SK-N-SH (cell line): ENCODE data around the gene NUMB. TPM values are rescaled to one million over a fixed set of nuclear protein-coding genes. Genes with fewer than 3 reads are reported as not detected.

Source experiments
- CTCF ChIA-PET: fragments of 300-600, 350-600 bp; formaldehyde crosslinking; extraction: SDS; loops from one replicate; lab custom pipeline; 2021; lab: Yijun Ruan, JAX
- POLR2A ChIA-PET: fragments of 350-600 bp; sonication (Branson Sonifier 250); formaldehyde crosslinking; extraction: SDS; loops from one replicate; lab custom pipeline; 2020; ENCODE audit warnings: antibody characterized with exemption, inconsistent platforms; lab: Yijun Ruan, JAX
- DNase-seq: peaks from one replicate; pipeline ENCODE4 v3.0.0; 2012
- H2AFZ ChIP-seq: fragments of 200-600 bp; sonication (generic); 2 replicates; pipeline ENCODE4 v1.8.1; 2016; ENCODE audit warnings: antibody characterized with exemption, mild to moderate bottlenecking, low read depth
- H3F3A ChIP-seq: fragments of 200-600 bp; sonication (generic); replicated peaks from 2 replicates; pipeline ENCODE3; 2016; ENCODE audit warnings: antibody characterized with exemption, mild to moderate bottlenecking; ENCODE audit not compliant: insufficient read depth
- H3K27ac ChIP-seq, 2 experiments: fragments of 200-500 bp in 1 of 2; fragments of 200-600 bp in 1 of 2; sonication (Bioruptor generic) in 1 of 2; sonication (generic), shearing (Covaris generic) in 1 of 2; 2 replicates each; pipeline versions ENCODE4 v1.5.1 to v1.6.1; 2014 to 2016; ENCODE audit warnings: low read depth in 2 of 2, inconsistent platforms in 1 of 2, low read length in 1 of 2, mild to moderate bottlenecking in 1 of 2, mixed read lengths in 1 of 2
- H3K27me3 ChIP-seq: fragments of 200-600 bp; sonication (generic), shearing (Covaris generic); 2 replicates; pipeline ENCODE4 v1.6.1; 2016; ENCODE audit warnings: mixed run types; ENCODE audit not compliant: insufficient read depth
- H3K36me3 ChIP-seq, 2 experiments: fragments of 200-500 bp in 1 of 2; fragments of 200-600 bp in 1 of 2; sonication (Bioruptor generic) in 1 of 2; sonication (generic) in 1 of 2; replicated peaks in 1 of 2; 2 replicates each; pipeline versions ENCODE3 to v1.5.1; 2014 to 2016; ENCODE audit warnings: low read length in 1 of 2, mild to moderate bottlenecking in 1 of 2; ENCODE audit not compliant: insufficient read depth in 2 of 2, control insufficient read depth in 1 of 2
- H3K4me1 ChIP-seq, 2 experiments: fragments of 200-500 bp in 1 of 2; fragments of 200-600 bp in 1 of 2; sonication (Bioruptor generic) in 1 of 2; sonication (generic), shearing (Covaris generic) in 1 of 2; 2 replicates each; pipeline versions ENCODE4 v1.5.1 to v1.6.1; 2014 to 2016; ENCODE audit warnings: low read depth in 1 of 2, low read length in 1 of 2, mixed run types in 1 of 2; ENCODE audit not compliant: insufficient read depth in 2 of 2, control insufficient read depth in 1 of 2
- H3K4me2 ChIP-seq: fragments of 200-600 bp; sonication (generic), shearing (Covaris generic); 2 replicates; pipeline ENCODE4 v1.6.1; 2017; ENCODE audit warnings: mixed run types
- H3K4me3 ChIP-seq, 2 experiments: fragments of 200-500 bp in 1 of 2; fragments of 200-600 bp in 1 of 2; sonication (Bioruptor generic) in 1 of 2; sonication (generic), shearing (Covaris generic) in 1 of 2; 2 replicates each; pipeline versions ENCODE4 v1.5.1 to v1.8.1; 2014 to 2016; ENCODE audit warnings: low read depth in 2 of 2, inconsistent platforms in 1 of 2, low read length in 1 of 2, mild to moderate bottlenecking in 1 of 2, mixed read lengths in 1 of 2, moderate library complexity in 1 of 2
- H3K79me2 ChIP-seq: fragments of 200-600 bp; sonication (generic); 2 replicates; pipeline ENCODE4 v1.8.1; 2017; ENCODE audit warnings: mild to moderate bottlenecking; ENCODE audit not compliant: insufficient read depth
- H3K9ac ChIP-seq: fragments of 200-600 bp; sonication (generic); 2 replicates; pipeline ENCODE4 v1.6.1; 2017; ENCODE audit warnings: mixed run types
- H3K9me2 ChIP-seq: fragments of 200-600 bp; sonication (generic); 2 replicates; pipeline ENCODE4 v1.6.1; 2017; ENCODE audit warnings: mixed run types
- H3K9me3 ChIP-seq: fragments of 200-600 bp; sonication (generic); 2 replicates; pipeline ENCODE4 v1.6.1; 2017; ENCODE audit warnings: mixed run types, mild to moderate bottlenecking, moderate library complexity
- H4K20me1 ChIP-seq: fragments of 200-600 bp; sonication (generic); 2 replicates; pipeline ENCODE4 v1.6.1; 2017; ENCODE audit warnings: mild to moderate bottlenecking, mixed run types; ENCODE audit not compliant: insufficient read depth
- CHD2 ChIP-seq: fragments of 150-350 bp; IDR thresholded peaks from 2 replicates; pipeline ENCODE4 v1.6.1; 2018; ENCODE audit warnings: low read length; ENCODE audit not compliant: partially characterized antibody
- CTCF ChIP-seq: fragments of 200-600 bp; sonication (generic); IDR thresholded peaks from 2 replicates; pipeline ENCODE4 v1.6.1; 2017; ENCODE audit warnings: antibody characterized with exemption, mild to moderate bottlenecking, moderate library complexity
- EP300 ChIP-seq, 2 experiments: IDR thresholded peaks; 2 replicates each; pipeline versions ENCODE4 v1.4.0 to v1.6.1; 2012; ENCODE audit warnings: borderline replicate concordance in 1 of 2, low read depth in 1 of 2, low read length in 1 of 2
- EZH2phosphoT487 ChIP-seq: fragments of 200-600 bp; sonication (generic); IDR thresholded peaks from 2 replicates; pipeline ENCODE4 v1.6.1; 2017; ENCODE audit warnings: low read depth, mixed run types, mild to moderate bottlenecking, antibody characterized with exemption, moderate library complexity, borderline replicate concordance
- FOXM1 ChIP-seq: IDR thresholded peaks from 2 replicates; pipeline ENCODE4 v1.4.0; 2012; ENCODE audit warnings: low read depth, mild to moderate bottlenecking
- GABPA ChIP-seq: IDR thresholded peaks from 2 replicates; pipeline ENCODE4 v1.4.0; 2012; ENCODE audit warnings: low read depth, mild to moderate bottlenecking
- IRF3 ChIP-seq: fragments of 150-350 bp; IDR thresholded peaks from 2 replicates; pipeline ENCODE4 v1.6.1; 2016; ENCODE audit warnings: mild to moderate bottlenecking, low read depth, low read length
- MAX ChIP-seq: IDR thresholded peaks from 2 replicates; pipeline ENCODE4 v1.4.0; 2012; ENCODE audit warnings: low read depth
- MXI1 ChIP-seq: IDR thresholded peaks from 2 replicates; pipeline ENCODE4 v1.6.1; 2012; ENCODE audit warnings: mild to moderate bottlenecking, low read depth, low read length, improper control_type of control experiment
- NFIC ChIP-seq: IDR thresholded peaks from 2 replicates; pipeline ENCODE4 v1.4.0; 2012; ENCODE audit warnings: borderline replicate concordance
- PBX3 ChIP-seq: IDR thresholded peaks from 2 replicates; pipeline ENCODE4; 2012
- RAD21 ChIP-seq: IDR thresholded peaks from 2 replicates; pipeline ENCODE4 v1.6.1; 2012; ENCODE audit warnings: mild to moderate bottlenecking, low read length
- RCOR1 ChIP-seq: fragments of 150-350 bp; IDR thresholded peaks from 2 replicates; pipeline ENCODE4 v1.6.1; 2017; ENCODE audit warnings: antibody characterized with exemption, low read length
- RFX5 ChIP-seq: IDR thresholded peaks from 2 replicates; pipeline ENCODE4 v1.6.1; 2012; ENCODE audit warnings: mild to moderate bottlenecking, improper control_type of control experiment, low read length
- RXRA ChIP-seq: IDR thresholded peaks from 2 replicates; pipeline ENCODE4 v1.4.0; 2012; ENCODE audit warnings: low read depth, mild to moderate bottlenecking, borderline replicate concordance
- SIN3A ChIP-seq: IDR thresholded peaks from 2 replicates; pipeline ENCODE4 v1.6.1; 2012; ENCODE audit warnings: low read depth, mild to moderate bottlenecking, low read length, moderate library complexity, borderline replicate concordance
- SMC3 ChIP-seq: IDR thresholded peaks from 2 replicates; pipeline ENCODE4 v1.6.1; 2012; ENCODE audit warnings: low read depth, low read length, improper control_type of control experiment
- USF2 ChIP-seq: fragments of 150-350 bp; IDR thresholded peaks from 2 replicates; pipeline ENCODE4 v1.6.1; 2017; ENCODE audit warnings: antibody characterized with exemption, low read length, low read depth, borderline replicate concordance
- ZBTB33 ChIP-seq: IDR thresholded peaks from 2 replicates; pipeline ENCODE4 v1.4.0; 2012; ENCODE audit warnings: low read depth, borderline replicate concordance
- WGBS: methylation state at CpG from one replicate; pipeline ENCODE4 v1.1.6; 2017; ENCODE audit warnings: low lambda C conversion rate; 5-methylcytosine and 5-hydroxymethylcytosine counted together
- polyA plus RNA-seq, 3 experiments: library from polyadenylated mRNA; depleted of rRNA; stranded (reverse); fragments of >200 nt; gene quantifications; 2 replicates each; pipeline ENCODE4 v1.2.3, GENCODE V29; 2012

The NUMB gene
- polyA plus RNA-seq, 1 of the 3 experiments (the other 2 are of a cell fraction), result 58.4 TPM

- Histone ChIP-seq H3K36me3 (peaks cover 0 to 37% of the 10 kb centered on the region in 2 experiments), H3K9me3 (peaks cover 18% of the 10 kb centered on the region; the same call in 1 of the 2 replicates), H4K20me1 (peaks cover 7% of the 10 kb centered on the region), H3K4me2 (no peak overlapping the region), H3K27ac (no peak overlapping the region), H3K4me3 (no peak overlapping the region), H2AFZ (no peak overlapping the region), H3K9ac (no peak overlapping the region), H3K79me2 (peaks cover 71% of the 10 kb centered on the region), H3K27me3 (no peaks in the 10 kb centered on the region), H3F3A (peaks cover 3% of the 10 kb centered on the region), H3K9me2 (no peaks in the 10 kb centered on the region), H3K4me1 (no peaks in the 10 kb centered on the region)
- TF ChIP-seq IRF3, result no peak
- no peak for TF ChIP-seq PBX3
- TF ChIP-seq SIN3A, result no peak
- TF ChIP-seq FOXM1, result no peak
- TF ChIP-seq SMC3, result no peak
- no peak for TF ChIP-seq CHD2
- TF ChIP-seq MAX, result no peak
- TF ChIP-seq MXI1, result no peak
- no peak for TF ChIP-seq EP300 (IDR thresholded peaks at IDR 0.05; ENCODE audit: borderline replicate concordance in 1 of 2, low read depth in 1 of 2, low read length in 1 of 2)
- no peak for TF ChIP-seq RXRA
- TF ChIP-seq RAD21, result no peak
- TF ChIP-seq RCOR1, result no peak
- TF ChIP-seq CTCF, result no peak
- no peak for TF ChIP-seq EZH2phosphoT487
- no peak for TF ChIP-seq ZBTB33
- no peak for TF ChIP-seq RFX5
- no peak for TF ChIP-seq NFIC
- TF ChIP-seq GABPA, result no peak
- TF ChIP-seq USF2, result no peak
- 96% methylated on average over 2 of the region's 2 CpGs for WGBS
- CTCF ChIA-PET, result interaction anchor here (0.6 kb wide), 1 partner anchor 69 kb away, joined by 3 read pairs; no protein-coding TSS in a partner anchor
- POLR2A ChIA-PET, result no interaction called here
- DNase-seq, result no peak
These were observed 76.8 kb downstream of the NUMB start for GRCh38 chr14:73381380-73382013.
